ENCODE data around the gene IL4.
A peak's percentile ranks its signal among the peaks of the same experiment; 100 is the strongest.

IL4 gene

GRCh38 chr5:132669966-132670882 lies 3.6 kb upstream of the IL4 start:
- no peak for DNase-seq (ENCODE audit: low read depth in 4 of 4, low spot score in 1 of 4)

- DNase-seq (ENCODE audit: low read depth in 4 of 4, low spot score in 1 of 4): no peak
These were observed 2.8 kb upstream of the IL4 start for GRCh38 chr5:132671000-132671399.

- no peak for DNase-seq (ENCODE audit: low read depth in 4 of 4, low spot score in 1 of 4)
These were observed 301 bp upstream of the IL4 start for GRCh38 chr5:132673488-132673887.

GRCh38 chr5:132674671-132675506 lies 1.1 kb downstream of the IL4 start:
- no peak for DNase-seq (ENCODE audit: low read depth in 4 of 4, low spot score in 1 of 4)

- no peak for DNase-seq (ENCODE audit: low read depth in 4 of 4, low spot score in 1 of 4)
These were observed 2.3 kb downstream of the IL4 start for GRCh38 chr5:132675936-132676689.

GRCh38 chr5:132677191-132677590 lies 3.4 kb downstream of the IL4 start:
- no peak for DNase-seq (ENCODE audit: low read depth in 4 of 4, low spot score in 1 of 4)

GRCh38 chr5:132677682-132678400 lies 4.1 kb downstream of the IL4 start:
- DNase-seq (ENCODE audit: low read depth in 4 of 4, low spot score in 1 of 4): no peak

GRCh38 chr5:132678735-132679134 lies 4.9 kb downstream of the IL4 start:
- DNase-seq (ENCODE audit: low read depth in 4 of 4, low spot score in 1 of 4): no peak

- no peak for DNase-seq (ENCODE audit: low read depth in 4 of 4, low spot score in 1 of 4)
These were observed 5.4 kb downstream of the IL4 start for GRCh38 chr5:132679166-132679565.

GRCh38 chr5:132679717-132680380 lies 6.1 kb downstream of the IL4 start:
- no peak for DNase-seq (ENCODE audit: low read depth in 4 of 4, low spot score in 1 of 4)

- no peak for DNase-seq (ENCODE audit: low read depth in 4 of 4, low spot score in 1 of 4)
These were observed 7.1 kb downstream of the IL4 start for GRCh38 chr5:132680780-132681475.

- DNase-seq (ENCODE audit: low read depth in 4 of 4, low spot score in 1 of 4): no peak
These were observed 7.7 kb downstream of the IL4 start for GRCh38 chr5:132681476-132681831.

GRCh38 chr5:132681983-132682382 lies 8.2 kb downstream of the IL4 start:
- no peak for DNase-seq (ENCODE audit: low read depth in 4 of 4, low spot score in 1 of 4)

- DNase-seq (ENCODE audit: low read depth in 4 of 4, low spot score in 1 of 4): no peak
These were observed 10.7 kb downstream of the IL4 start for GRCh38 chr5:132684491-132684890.

- no peak for DNase-seq (ENCODE audit: low read depth in 4 of 4, low spot score in 1 of 4)
These were observed 11.3 kb downstream of the IL4 start for GRCh38 chr5:132684922-132685720.

- no peak for DNase-seq (ENCODE audit: low read depth in 4 of 4, low spot score in 1 of 4)
These were observed 12.4 kb downstream of the IL4 start for GRCh38 chr5:132686193-132686592.

- DNase-seq (ENCODE audit: low read depth in 4 of 4, low spot score in 1 of 4): no peak
These were observed 14.2 kb downstream of the IL4 start for GRCh38 chr5:132687995-132688394.

GRCh38 chr5:132688536-132689339 lies 14.9 kb downstream of the IL4 start:
- peak in 1 of 4 experiments; percentile 17 for DNase-seq (ENCODE audit: low read depth in 4 of 4, low spot score in 1 of 4)

Measured in stimulated activated CD4-positive, alpha-beta T cell treated with anti-CD3 and anti-CD28 coated beads, Interleukin-1b, Interleukin-23, amount 100 ng/mL, for 24 hours (primary cell).